Stimulated activated CD8-positive, alpha-beta memory T cell treated with anti-CD3 and anti-CD28 coated beads, Interleukin-12 subunit alpha, Interleukin-12 subunit beta, amount 100 ng/mL, for 1 hour (primary cell): ENCODE results near the gene ZBED1.
"Not testable (repeated sequence)": the region's sequence is repeated elsewhere in the genome, so short reads cannot be mapped to it uniquely, and the experiment has no call there.

ENCODE experiments used
- DNase-seq: peaks from one replicate; pipeline ENCODE4 v3.0.0-alpha.2; 2020; ENCODE audit warnings: low read depth

Gene ZBED1

GRCh38 chrX:2519638-2520037 is 18.9 kb upstream of the ZBED1 start:
- not testable (repeated sequence) for DNase-seq

- DNase-seq = no peak
Measured at GRCh38 chrX:2517055-2517454, 16.3 kb upstream of the ZBED1 start.

- no peak for DNase-seq
Measured at GRCh38 chrX:2516623-2517022, 15.8 kb upstream of the ZBED1 start.

DNA sequence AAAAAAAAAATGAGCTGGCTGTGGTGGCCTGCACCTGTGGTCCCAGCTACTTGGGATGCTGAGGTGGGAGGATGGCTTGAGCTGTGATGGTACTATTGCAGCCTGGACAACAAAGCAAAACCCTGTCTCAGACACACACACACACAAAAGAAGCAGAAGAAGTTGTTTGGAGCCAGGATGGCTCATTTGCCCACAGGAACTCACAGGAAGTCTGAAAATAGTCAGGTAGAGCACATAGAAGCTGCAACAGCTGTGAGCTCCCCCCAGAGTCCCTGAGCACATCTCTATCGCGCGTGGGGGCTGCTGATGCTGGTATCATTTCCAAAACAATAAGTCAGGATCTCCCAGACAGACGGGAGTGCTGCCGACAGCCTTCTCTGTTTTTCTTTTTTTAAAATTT is 13.4 kb upstream of the ZBED1 start:
- DNase-seq = no peak

DNA sequence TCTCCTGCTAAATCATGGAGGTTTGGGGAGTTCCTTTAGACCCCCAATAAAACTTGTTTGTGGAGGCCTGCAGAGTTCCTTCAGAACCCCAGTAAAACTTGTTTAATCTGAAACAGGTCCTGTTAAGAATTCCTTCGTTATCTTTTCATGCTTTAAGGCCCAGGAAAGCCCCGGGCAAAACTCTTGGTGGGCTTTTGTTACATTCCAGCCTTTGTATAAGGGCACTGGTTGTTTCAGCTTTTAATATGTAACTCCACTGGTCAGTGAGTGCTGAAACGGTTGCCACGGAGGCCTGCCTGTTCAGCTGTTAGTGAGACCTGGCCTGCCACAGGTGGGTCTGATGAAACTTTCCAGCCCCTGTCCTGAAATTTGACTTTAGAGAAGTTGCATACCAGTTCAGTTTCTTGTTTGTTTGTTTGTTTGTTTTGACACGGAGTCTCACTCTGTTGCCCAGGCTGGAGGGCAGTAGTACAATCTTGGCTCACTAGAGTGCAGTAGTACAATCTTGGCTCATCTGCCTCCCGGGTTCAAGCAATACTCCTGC is 12.4 kb upstream of the ZBED1 start:
- DNase-seq = no peak

DNA sequence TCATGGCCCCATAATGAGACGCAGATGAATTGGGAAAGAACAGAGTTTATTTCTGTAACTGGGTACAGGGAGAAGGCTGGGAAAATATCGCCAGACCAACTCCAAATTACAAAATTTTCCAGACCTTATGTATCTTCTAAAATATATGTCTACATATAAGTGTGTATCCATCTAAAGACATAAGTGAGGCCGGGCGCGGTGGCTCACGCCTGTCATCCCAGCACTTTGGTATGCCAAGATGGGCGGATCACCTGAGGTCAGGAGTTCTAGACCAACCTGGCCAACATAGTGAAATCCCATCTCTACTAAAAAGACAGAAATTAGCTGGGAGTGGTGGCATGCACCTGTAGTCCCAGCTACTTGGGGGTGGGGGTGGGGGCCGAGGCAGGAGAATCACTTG is 11.7 kb upstream of the ZBED1 start:
- DNase-seq = no peak

- no peak for DNase-seq
Measured at GRCh38 chrX:2511326-2511725, 10.6 kb upstream of the ZBED1 start.

- DNase-seq = no peak
Measured at GRCh38 chrX:2508648-2509335, 8.0 kb upstream of the ZBED1 start.

GRCh38 chrX:2507904-2508627 is 7.3 kb upstream of the ZBED1 start:
- no peak for DNase-seq

DNA sequence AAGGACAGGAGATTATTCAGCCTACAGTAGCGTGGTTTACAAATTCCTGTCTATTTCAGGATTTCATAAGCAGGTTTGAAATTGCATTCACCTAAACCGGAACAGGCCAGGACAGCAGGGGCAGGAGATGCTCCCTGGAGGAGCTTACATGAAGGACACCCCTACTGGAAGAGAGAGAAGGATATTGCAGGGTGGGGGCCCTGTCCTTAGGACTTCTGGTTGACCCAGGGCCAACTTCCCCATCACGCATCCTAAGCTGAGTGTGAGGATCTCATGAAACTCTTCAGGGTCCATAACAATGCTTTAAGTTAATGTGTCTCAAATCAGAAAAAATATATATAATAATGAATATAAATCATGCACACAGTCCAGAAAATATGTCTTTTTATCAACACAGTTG is 6.4 kb upstream of the ZBED1 start:
- DNase-seq = no peak

DNA sequence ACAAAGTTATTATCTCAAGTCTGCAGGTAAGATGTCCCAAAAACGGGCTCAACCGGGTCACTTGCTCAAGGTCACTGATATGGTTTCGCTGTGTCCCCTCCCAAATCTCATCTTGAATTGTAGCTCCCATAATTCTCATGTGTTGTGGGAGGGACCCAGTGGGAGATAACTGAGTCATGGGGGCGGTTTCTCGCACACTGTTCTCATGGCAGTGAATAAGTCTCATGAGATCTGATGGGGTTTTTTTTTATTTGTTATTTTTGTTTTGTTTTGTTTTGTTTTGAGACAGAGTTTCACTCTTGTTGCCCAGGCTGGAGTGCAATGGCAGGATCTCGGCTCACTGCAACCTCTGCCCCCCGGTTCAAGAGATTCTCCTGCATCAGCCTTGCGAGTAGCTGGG is 4.6 kb upstream of the ZBED1 start:
- DNase-seq = not testable (repeated sequence)

GRCh38 chrX:2504706-2505332 is 4.0 kb upstream of the ZBED1 start:
- DNase-seq = no peak

DNA sequence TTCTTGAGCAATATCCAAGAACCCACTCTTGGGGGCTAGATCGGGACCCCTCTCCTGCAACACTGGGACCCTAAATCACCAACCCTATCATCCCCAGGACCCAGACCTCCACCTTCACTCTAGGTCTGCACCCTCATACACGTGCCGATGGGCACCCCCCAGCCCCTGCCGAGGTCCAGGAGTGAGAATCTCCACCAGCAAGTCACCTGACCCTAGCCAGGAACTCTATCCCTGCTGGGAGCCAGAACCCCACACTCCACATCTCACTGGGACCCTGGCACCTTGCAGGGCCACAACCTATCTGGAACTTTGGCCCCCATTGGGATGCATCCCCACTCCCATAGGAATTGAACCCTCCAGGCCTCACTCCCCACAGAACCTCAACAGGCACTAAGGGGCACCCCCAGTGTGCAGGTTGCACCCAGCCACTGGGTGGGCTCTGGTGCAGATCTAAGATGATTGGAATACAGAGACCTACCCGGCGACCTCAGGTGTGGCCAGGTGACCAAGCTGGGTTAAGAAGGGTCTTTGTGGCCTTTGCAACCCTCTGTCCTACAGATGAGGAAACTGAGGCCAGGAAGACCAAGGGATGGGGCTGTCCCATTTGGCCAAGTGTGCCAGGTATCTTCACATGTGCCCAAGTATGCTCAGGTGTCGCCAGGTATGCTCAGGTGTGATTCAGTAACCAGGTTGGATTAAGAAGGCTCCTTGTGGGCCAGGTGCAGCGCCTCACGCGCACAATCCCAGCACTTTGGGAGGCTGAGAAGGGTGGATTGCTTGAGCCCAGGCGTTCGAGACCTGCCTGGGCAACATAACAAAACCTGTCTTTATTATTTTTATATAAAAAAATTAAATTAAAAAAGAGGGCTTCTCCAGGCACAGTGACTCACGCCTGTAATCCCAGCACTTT is 3.1 kb upstream of the ZBED1 start:
- DNase-seq = no peak

GRCh38 chrX:2502668-2503519 is 2.1 kb upstream of the ZBED1 start:
- no peak for DNase-seq

DNA sequence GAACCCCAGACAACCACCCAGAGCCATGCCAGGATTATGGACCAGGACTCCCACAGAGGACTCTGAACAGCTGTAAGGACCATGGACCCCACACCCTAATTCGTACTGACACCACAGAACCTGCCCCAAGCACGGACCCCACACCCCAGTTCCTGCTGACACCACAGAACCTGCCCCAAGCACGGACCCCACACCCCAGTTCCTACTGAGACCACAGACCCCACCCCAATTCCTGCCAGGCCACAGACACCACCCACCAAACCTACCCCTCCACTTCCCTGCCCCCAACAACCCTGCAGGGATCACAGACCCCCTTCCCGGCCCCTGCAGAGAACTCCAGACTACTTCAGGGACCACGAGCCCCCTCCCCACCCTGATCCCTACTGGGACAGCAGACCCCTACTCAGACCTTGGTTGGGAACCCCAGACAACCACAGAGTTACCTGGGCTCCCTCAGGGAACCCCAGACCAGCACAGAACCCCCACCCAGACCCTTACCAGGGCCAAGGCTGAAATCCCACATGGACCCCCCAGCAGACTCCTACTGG is 1.4 kb upstream of the ZBED1 start:
- no peak for DNase-seq

- DNase-seq = no peak
Measured at GRCh38 chrX:2501559-2502102, 855 bp upstream of the ZBED1 start.

GRCh38 chrX:2500091-2500802 is 529 bp downstream of the ZBED1 start:
- no peak for DNase-seq

GRCh38 chrX:2499507-2499906 is 1.3 kb downstream of the ZBED1 start:
- DNase-seq = no peak

DNA sequence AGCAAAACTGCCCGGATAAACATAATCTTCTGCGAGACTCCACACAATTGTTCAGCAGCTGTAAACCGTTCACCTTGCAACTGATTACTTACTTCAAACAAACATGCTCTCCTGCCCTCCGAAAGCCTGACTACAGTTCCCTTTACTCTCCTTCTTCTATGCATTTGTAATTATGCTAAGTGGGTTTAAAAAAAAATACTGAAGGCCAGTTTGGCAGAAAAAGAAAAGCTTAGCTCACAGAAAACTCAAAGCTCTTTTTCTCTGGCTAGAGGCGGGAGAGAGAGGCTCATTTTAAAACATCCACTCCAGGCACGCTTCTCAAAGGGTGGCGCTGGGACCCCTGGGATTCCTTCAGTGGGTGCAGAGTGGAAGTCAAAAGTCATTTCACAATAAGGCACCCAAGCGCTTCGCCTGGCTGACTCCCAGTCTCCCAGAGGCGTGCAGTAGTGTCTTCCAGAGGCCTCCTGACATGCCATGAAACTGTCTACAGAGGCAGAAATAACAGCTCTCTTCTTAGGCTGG is 1.9 kb downstream of the ZBED1 start:
- no peak for DNase-seq
